Body of pancreas (tissue), 4 donors: ENCODE measurements around the gene THRA. TPM values are rescaled to one million over a fixed set of nuclear protein-coding genes. Genes with fewer than 3 reads are reported as not detected.
A peak's percentile ranks its signal among the peaks of the same experiment; 100 is the strongest.

Experiments
- ATAC-seq: fragments of 150-250 bp; one replicate; pipeline ENCODE4 v1.9.1; 2016
- DNase-seq, 4 donors: peaks; one replicate each; pipeline ENCODE4 v3.0.0-alpha.2; 2019
- H3K27ac ChIP-seq, 4 donors: fragments of 200-600 bp; sonication (generic); 1 replicate in 3 of 4; 2 replicates in 1 of 4; pipeline versions ENCODE4 v1.5.1 to v1.6.1; 2016 to 2019; ENCODE audit warnings: mild to moderate bottlenecking in 1 of 4, mixed read lengths in 1 of 4, moderate library complexity in 1 of 4
- H3K27me3 ChIP-seq, 2 donors: fragments of 200-600 bp; sonication (generic); one replicate each; pipeline ENCODE4 v1.6.0; 2016; ENCODE audit warnings: mild to moderate bottlenecking in 1 of 2
- H3K36me3 ChIP-seq, 2 donors: fragments of 200-600 bp; sonication (generic); replicated peaks in 1 of 2; 2 replicates each; pipeline ENCODE4 v1.5.1; 2016; ENCODE audit warnings: low read depth in 2 of 2; ENCODE audit not compliant: insufficient read depth in 1 of 2
- H3K4me1 ChIP-seq: fragments of 200-600 bp; sonication (generic); one replicate; pipeline ENCODE4 v1.6.0; 2016
- H3K4me3 ChIP-seq, 2 donors: fragments of 200-600 bp; sonication (generic); 1 replicate in 1 of 2; 2 replicates in 1 of 2; pipeline ENCODE4 v1.5.1; 2016 to 2019
- H3K9me3 ChIP-seq, 3 donors: fragments of 200-600 bp; sonication (generic); 1 replicate in 2 of 3; 2 replicates in 1 of 3; pipeline ENCODE4 v1.5.1; 2016
- POLR2A ChIP-seq, 3 donors: fragments of 450-650 bp; IDR thresholded peaks; one replicate each; pipeline ENCODE4 v1.6.1; 2016; ENCODE audit warnings: antibody characterized with exemption in 3 of 3, mild to moderate bottlenecking in 2 of 3
- WGBS, 2 donors: methylation state at CpG; one replicate each; pipeline ENCODE4 v1.1.5; 2017; 5-methylcytosine and 5-hydroxymethylcytosine counted together
- intact Hi-C: fragments of 100-400 bp; cut with DNase I; formaldehyde crosslinking; loops from one replicate; pipeline ENCODE4 v1.15.1; 2023
- total RNA-seq, 2 donors: library from RNA; depleted of rRNA; stranded (reverse); fragments of >200 nt; gene quantifications; one replicate each; pipeline ENCODE4 v1.1.0, GENCODE V29; 2016
- TF ChIP-seq, protein P1 (sequence below), 7 experiments: fragments of 450-650 bp in 4 of 7; fragments of 200-600 bp in 3 of 7; sonication (generic) in 3 of 7; IDR thresholded peaks; one replicate each; pipeline ENCODE4 v1.5.1; 2016 to 2019; ENCODE audit warnings: antibody characterized with exemption in 7 of 7

THRA gene
- total RNA-seq, 2 donors from 2014 or later: 37.9 to 61.6 TPM

GRCh38 chr17:40058186-40058784, 4.5 kb upstream of the THRA start:
- 59 to 72% methylated on average over 8 of the region's 8 CpGs for WGBS, 2 donors
- intact Hi-C loops: no loop called here
- peak overlapping the region in 2 of 4 donors; percentile 21 to 32 for H3K27ac ChIP-seq
- H3K36me3 ChIP-seq: no peaks in the 10 kb centered on the region
- H3K9me3 ChIP-seq: no peaks in the 10 kb centered on the region
- DNase-seq (no peak), ATAC-seq (no peak)
- TF ChIP-seq, protein P1, sequence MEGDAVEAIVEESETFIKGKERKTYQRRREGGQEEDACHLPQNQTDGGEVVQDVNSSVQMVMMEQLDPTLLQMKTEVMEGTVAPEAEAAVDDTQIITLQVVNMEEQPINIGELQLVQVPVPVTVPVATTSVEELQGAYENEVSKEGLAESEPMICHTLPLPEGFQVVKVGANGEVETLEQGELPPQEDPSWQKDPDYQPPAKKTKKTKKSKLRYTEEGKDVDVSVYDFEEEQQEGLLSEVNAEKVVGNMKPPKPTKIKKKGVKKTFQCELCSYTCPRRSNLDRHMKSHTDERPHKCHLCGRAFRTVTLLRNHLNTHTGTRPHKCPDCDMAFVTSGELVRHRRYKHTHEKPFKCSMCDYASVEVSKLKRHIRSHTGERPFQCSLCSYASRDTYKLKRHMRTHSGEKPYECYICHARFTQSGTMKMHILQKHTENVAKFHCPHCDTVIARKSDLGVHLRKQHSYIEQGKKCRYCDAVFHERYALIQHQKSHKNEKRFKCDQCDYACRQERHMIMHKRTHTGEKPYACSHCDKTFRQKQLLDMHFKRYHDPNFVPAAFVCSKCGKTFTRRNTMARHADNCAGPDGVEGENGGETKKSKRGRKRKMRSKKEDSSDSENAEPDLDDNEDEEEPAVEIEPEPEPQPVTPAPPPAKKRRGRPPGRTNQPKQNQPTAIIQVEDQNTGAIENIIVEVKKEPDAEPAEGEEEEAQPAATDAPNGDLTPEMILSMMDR (IDR thresholded peaks at IDR 0.05): no peak
- TF ChIP-seq POLR2A (IDR thresholded peaks at IDR 0.05): no peak
- no peaks in the 10 kb centered on the region for H3K27me3 ChIP-seq
- peaks cover 18% of the 10 kb centered on the region for H3K4me1 ChIP-seq
- no peak overlapping the region for H3K4me3 ChIP-seq

DNA sequence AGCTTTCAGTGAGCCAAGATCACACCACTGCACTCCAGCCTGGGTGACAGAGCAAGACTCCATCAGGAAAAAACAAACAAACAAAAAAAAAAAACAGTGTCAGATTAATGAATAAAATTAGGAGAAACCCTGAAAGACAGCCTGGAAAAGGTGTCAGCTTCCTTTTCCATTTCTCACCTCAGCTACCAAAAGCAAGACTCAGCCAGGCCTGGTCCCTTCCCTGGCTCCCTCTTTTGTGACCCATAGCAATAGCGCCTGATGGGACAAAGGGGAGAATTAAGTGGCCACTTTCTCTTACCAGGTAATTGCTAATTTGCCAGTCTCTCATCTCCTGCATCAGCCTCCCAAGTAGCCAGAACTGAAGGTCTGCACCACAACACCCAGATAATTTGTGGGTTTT, 3.9 kb upstream of the THRA start:
- Histone ChIP-seq H3K4me3 (no peak overlapping the region), H3K27me3 (no peaks in the 10 kb centered on the region), H3K27ac (peak overlapping the region in 1 of 4 donors; percentile 32), H3K36me3 (no peaks in the 10 kb centered on the region), H3K4me1 (peaks cover 16% of the 10 kb centered on the region), H3K9me3 (no peaks in the 10 kb centered on the region)
- intact Hi-C loops: no loop called here
- WGBS, 2 donors: 79 to 83% methylated on average over 1 of the region's 1 CpG
- DNase-seq: no peak
- no peak for ATAC-seq
- TF ChIP-seq, protein P1 (IDR thresholded peaks at IDR 0.05): no peak
- no peak for TF ChIP-seq POLR2A (IDR thresholded peaks at IDR 0.05)

- no peaks in the 10 kb centered on the region for H3K27me3 ChIP-seq
- H3K4me1 ChIP-seq: peaks cover 22% of the 10 kb centered on the region
- ATAC-seq (no peak), DNase-seq (no peak)
- H3K36me3 ChIP-seq: no peaks in the 10 kb centered on the region
- no peaks in the 10 kb centered on the region for H3K9me3 ChIP-seq
- intact Hi-C loops: no loop called here
- H3K27ac ChIP-seq: no peak overlapping the region
- H3K4me3 ChIP-seq: no peak overlapping the region
- WGBS, 2 donors: 63 to 65% methylated on average over 8 of the region's 8 CpGs
- no peak for TF ChIP-seq POLR2A (IDR thresholded peaks at IDR 0.05)
- TF ChIP-seq, protein P1 (IDR thresholded peaks at IDR 0.05): no peak
Observed at GRCh38 chr17:40059729-40060475, 2.9 kb upstream of the THRA start.

- no peaks in the 10 kb centered on the region for H3K27me3 ChIP-seq
- H3K4me1 ChIP-seq: peaks cover 33% of the 10 kb centered on the region
- no peak overlapping the region for H3K27ac ChIP-seq
- H3K4me3 ChIP-seq: no peak overlapping the region
- H3K9me3 ChIP-seq: no peaks in the 10 kb centered on the region
- TF ChIP-seq, protein P1 (IDR thresholded peaks at IDR 0.05): no peak
- no peak for TF ChIP-seq POLR2A (IDR thresholded peaks at IDR 0.05)
- H3K36me3 ChIP-seq: no peaks in the 10 kb centered on the region
- WGBS, 2 donors: 73% methylated on average over 7 to 11 of the region's 11 CpGs
- intact Hi-C loops: no loop called here
- ATAC-seq (no peak), DNase-seq (peak in 2 of 4 donors; percentile 26 to 38)
Observed at GRCh38 chr17:40060887-40061608, 1.7 kb upstream of the THRA start.
